HG03521 (cell line): ENCODE data around the gene PMIS2.
"Not testable (repeated sequence)": the region's sequence is repeated elsewhere in the genome, so short reads cannot be mapped to it uniquely, and the experiment has no call there.

ENCODE experiments used
- ATAC-seq: cut with Tn5 transposase; IDR thresholded peaks from one replicate; pipeline ENCODE4 v1.9.1; 2021; ENCODE audit warnings: mild to moderate bottlenecking, moderate library complexity; ENCODE audit not compliant: unreplicated experiment

PMIS2 gene

GRCh38 chr19:35587321-35587720 lies 1.3 kb downstream of the PMIS2 start:
- no peak for ATAC-seq

- ATAC-seq, result no peak
Observed at GRCh38 chr19:35590875-35591274, 4.9 kb downstream of the PMIS2 start.

GRCh38 chr19:35592226-35592625 lies 6.3 kb downstream of the PMIS2 start:
- ATAC-seq, result no peak

GRCh38 chr19:35595026-35595425 lies 9.1 kb downstream of the PMIS2 start:
- ATAC-seq, result not testable (repeated sequence)

- no peak for ATAC-seq
Observed at GRCh38 chr19:35595928-35596327, 10.0 kb downstream of the PMIS2 start.

GRCh38 chr19:35596366-35596999 lies 10.5 kb downstream of the PMIS2 start:
- no peak for ATAC-seq

GRCh38 chr19:35601971-35602370 lies 16.0 kb downstream of the PMIS2 start:
- ATAC-seq, result no peak

- not testable (repeated sequence) for ATAC-seq
Observed at GRCh38 chr19:35604436-35604835, 18.5 kb downstream of the PMIS2 start.

GRCh38 chr19:35607170-35607569 lies 21.2 kb downstream of the PMIS2 start:
- ATAC-seq, result not testable (repeated sequence)

- no peak for ATAC-seq
Observed at GRCh38 chr19:35607661-35608060, 21.7 kb downstream of the PMIS2 start.

GRCh38 chr19:35608251-35608650 lies 22.3 kb downstream of the PMIS2 start:
- no peak for ATAC-seq

GRCh38 chr19:35609851-35610353 lies 23.9 kb downstream of the PMIS2 start:
- no peak for ATAC-seq

- ATAC-seq, result no peak
Observed at GRCh38 chr19:35612224-35612558, 26.2 kb downstream of the PMIS2 start.

GRCh38 chr19:35612559-35613321 lies 26.8 kb downstream of the PMIS2 start, which contains the start of gene HAUS5:
HAUS5 (plus strand) TSS chr19:35612735; CDS start chr19:35612795, 60 bp downstream.
- ATAC-seq, result peak; percentile 71

- ATAC-seq, result no peak
Observed at GRCh38 chr19:35613574-35613973, 27.6 kb downstream of the PMIS2 start.

- ATAC-seq, result no peak
Observed at GRCh38 chr19:35615036-35615435, 29.1 kb downstream of the PMIS2 start.

GRCh38 chr19:35618857-35619256 lies 32.9 kb downstream of the PMIS2 start:
- no peak for ATAC-seq

- ATAC-seq, result no peak
Observed at GRCh38 chr19:35619290-35619923, 33.4 kb downstream of the PMIS2 start.

- no peak for ATAC-seq
Observed at GRCh38 chr19:35620001-35620400, 34.0 kb downstream of the PMIS2 start.

- no peak for ATAC-seq
Observed at GRCh38 chr19:35621708-35622107, 35.7 kb downstream of the PMIS2 start.

GRCh38 chr19:35622750-35623149 lies 36.8 kb downstream of the PMIS2 start:
- ATAC-seq, result no peak
